H1 (cell line): ENCODE results near the gene IL36A. TPM values are rescaled to one million over a fixed set of nuclear protein-coding genes. Genes with fewer than 3 reads are reported as not detected.
A peak's percentile ranks its signal among the peaks of the same experiment; 100 is the strongest.

Source experiments
- CTCF ChIA-PET: fragments of 300-600 bp; sonication (Branson Sonifier 250); formaldehyde crosslinking; loops from one replicate; lab custom pipeline; 2021; ENCODE audit not compliant: partially characterized antibody; lab: Charles Lee
- POLR2A ChIA-PET: fragments of 300-600 bp; sonication (Branson Sonifier 250); formaldehyde crosslinking; loops from one replicate; lab custom pipeline; 2021; ENCODE audit warnings: inconsistent platforms; ENCODE audit not compliant: partially characterized antibody; lab: Charles Lee
- DNase-seq, 2 experiments: peaks; one replicate each; pipeline versions ENCODE4 v3.0.0 to v3.0.0-alpha.2; 2010 to 2022; ENCODE audit warnings: low spot score in 2 of 2, low read depth in 1 of 2, mixed read lengths in 1 of 2
- FAIRE-seq: peaks from 2 replicates; lab custom pipeline; 2011; peaks lifted over from hg19 to GRCh38; lab: Jason Lieb, UNC
- H2AFZ ChIP-seq: 2 replicates; pipeline ENCODE4 v1.8.1; 2012; ENCODE audit warnings: low read length, inconsistent platforms
- H2AK5ac ChIP-seq: 2 replicates; pipeline ENCODE4 v1.6.1; 2013; ENCODE audit warnings: low read depth, low read length
- H2BK120ac ChIP-seq: replicated peaks from 2 replicates; pipeline ENCODE3; 2013; ENCODE audit warnings: low read depth, low read length, inconsistent platforms
- H2BK12ac ChIP-seq: 2 replicates; pipeline ENCODE4 v1.6.1; 2013; ENCODE audit warnings: low read depth, low read length
- H2BK15ac ChIP-seq: 2 replicates; pipeline ENCODE4 v1.6.1; 2013; ENCODE audit warnings: low read length
- H2BK20ac ChIP-seq: 2 replicates; pipeline ENCODE4 v1.6.1; 2013; ENCODE audit warnings: low read length
- H2BK5ac ChIP-seq: 2 replicates; pipeline ENCODE4 v1.6.1; 2013; ENCODE audit warnings: low read depth, low read length
- H3K14ac ChIP-seq: 2 replicates; pipeline ENCODE4 v1.6.1; 2013; ENCODE audit warnings: inconsistent platforms; ENCODE audit not compliant: insufficient read length
- H3K18ac ChIP-seq: 2 replicates; pipeline ENCODE4 v1.6.1; 2013; ENCODE audit warnings: low read length; ENCODE audit errors: extremely low read depth
- H3K23ac ChIP-seq: 2 replicates; pipeline ENCODE4 v1.6.1; 2013; ENCODE audit warnings: inconsistent platforms; ENCODE audit not compliant: insufficient read length
- H3K23me2 ChIP-seq: 2 replicates; pipeline ENCODE4 v1.6.1; 2013; ENCODE audit warnings: low read depth, low read length
- H3K27ac ChIP-seq: 2 replicates; pipeline ENCODE4 v1.6.1; 2011; ENCODE audit warnings: low read depth, low read length, inconsistent platforms
- H3K27me3 ChIP-seq, 4 experiments: replicated peaks in 1 of 4; 1 replicate in 1 of 4; 2 replicates in 3 of 4; pipeline versions ENCODE4 v1.6.1 to v1.8.1; 2011 to 2013; ENCODE audit warnings: low read length in 3 of 4, mild to moderate bottlenecking in 3 of 4, inconsistent platforms in 2 of 4, mixed read lengths in 2 of 4, moderate library complexity in 1 of 4; ENCODE audit not compliant: control insufficient read depth in 3 of 4, insufficient read depth in 3 of 4; ENCODE audit errors: extremely low read depth in 1 of 4
- H3K36me3 ChIP-seq, 4 experiments: 2 replicates each; pipeline versions ENCODE4 v1.6.1 to v1.8.1; 2011 to 2013; ENCODE audit warnings: mild to moderate bottlenecking in 4 of 4, low read length in 3 of 4, moderate library complexity in 2 of 4, control low read depth in 1 of 4, inconsistent platforms in 1 of 4; ENCODE audit not compliant: insufficient read depth in 4 of 4, control insufficient read depth in 2 of 4
- H3K4ac ChIP-seq: replicated peaks from 2 replicates; pipeline ENCODE3; 2013; ENCODE audit warnings: low read length, low read depth, mixed read lengths, inconsistent platforms; ENCODE audit not compliant: insufficient read length
- H3K4me1 ChIP-seq, 4 experiments: replicated peaks in 1 of 4; 1 replicate in 1 of 4; 2 replicates in 3 of 4; pipeline versions ENCODE4 v1.6.1 to v1.8.1; 2011 to 2013; ENCODE audit warnings: low read length in 3 of 4, inconsistent platforms in 2 of 4, mixed read lengths in 1 of 4; ENCODE audit not compliant: insufficient read depth in 4 of 4, control insufficient read depth in 3 of 4
- H3K4me2 ChIP-seq, 2 experiments: 2 replicates each; pipeline versions ENCODE4 v1.6.1 to v1.8.1; 2011 to 2013; ENCODE audit warnings: low read depth in 2 of 2, low read length in 2 of 2, control low read depth in 1 of 2, inconsistent platforms in 1 of 2, mild to moderate bottlenecking in 1 of 2; ENCODE audit not compliant: insufficient read depth in 1 of 2
- H3K4me3 ChIP-seq, 4 experiments: fragments of 200-600, 300-600 bp in 1 of 4; sonication (generic), shearing (Covaris generic), sonication (Bioruptor Twin) in 1 of 4; 2 replicates each; pipeline versions ENCODE4 v1.5.1 to v1.8.1; 2011 to 2016; ENCODE audit warnings: low read length in 4 of 4, low read depth in 3 of 4, control low read depth in 2 of 4, inconsistent platforms in 2 of 4, mild to moderate bottlenecking in 2 of 4, mixed read lengths in 1 of 4, moderate library complexity in 1 of 4; ENCODE audit not compliant: insufficient read depth in 2 of 4; ENCODE audit errors: extremely low read depth in 1 of 4
- H3K56ac ChIP-seq: replicated peaks from 2 replicates; pipeline ENCODE3; 2013; ENCODE audit warnings: low read depth, mild to moderate bottlenecking, mixed read lengths, low read length, inconsistent platforms; ENCODE audit not compliant: insufficient read length
- H3K79me1 ChIP-seq: 2 replicates; pipeline ENCODE4 v1.6.1; 2013; ENCODE audit warnings: low read depth, low read length, control low read depth
- H3K79me2 ChIP-seq, 2 experiments: 2 replicates each; pipeline versions ENCODE4 v1.6.1 to v1.8.1; 2012 to 2013; ENCODE audit warnings: low read length in 2 of 2, mild to moderate bottlenecking in 2 of 2, inconsistent platforms in 1 of 2; ENCODE audit not compliant: insufficient read depth in 2 of 2, control insufficient read depth in 1 of 2
- H3K9ac ChIP-seq, 4 experiments: replicated peaks in 1 of 4; 1 replicate in 1 of 4; 2 replicates in 3 of 4; pipeline versions ENCODE4 v1.6.1 to v1.8.1; 2011 to 2013; ENCODE audit warnings: low read depth in 3 of 4, low read length in 3 of 4, control low read depth in 2 of 4, mild to moderate bottlenecking in 2 of 4, moderate library complexity in 2 of 4, inconsistent platforms in 1 of 4; ENCODE audit errors: extremely low read depth in 1 of 4
- H3K9me3 ChIP-seq, 2 experiments: 2 replicates each; pipeline versions ENCODE4 v1.6.1 to v1.8.1; 2012 to 2013; ENCODE audit warnings: mild to moderate bottlenecking in 2 of 2, moderate library complexity in 2 of 2, control low read depth in 1 of 2, inconsistent platforms in 1 of 2, low read depth in 1 of 2, low read length in 1 of 2, mixed read lengths in 1 of 2; ENCODE audit not compliant: insufficient read depth in 2 of 2
- H4K20me1 ChIP-seq, 2 experiments: replicated peaks in 1 of 2; 2 replicates each; pipeline versions ENCODE3 to v1.8.1; 2011 to 2013; ENCODE audit warnings: inconsistent platforms in 2 of 2, low read length in 2 of 2, mild to moderate bottlenecking in 1 of 2; ENCODE audit not compliant: insufficient read depth in 2 of 2, control insufficient read depth in 1 of 2
- H4K5ac ChIP-seq: 2 replicates; pipeline ENCODE4 v1.6.1; 2013; ENCODE audit warnings: low read length, low read depth, mixed read lengths, inconsistent platforms; ENCODE audit not compliant: insufficient read length
- H4K8ac ChIP-seq: 2 replicates; pipeline ENCODE4 v1.8.0; 2013; ENCODE audit warnings: mild to moderate bottlenecking, moderate library complexity, low read length, inconsistent platforms; ENCODE audit not compliant: insufficient read depth; ENCODE audit errors: extremely low read depth
- H4K91ac ChIP-seq: replicated peaks from 2 replicates; pipeline ENCODE3; 2013; ENCODE audit warnings: low read length, mixed read lengths, inconsistent platforms; ENCODE audit not compliant: insufficient read length
- ASH2L ChIP-seq: fragments of 200-600, 300-600 bp; sonication (generic); IDR thresholded peaks from one replicate; pipeline ENCODE4 v1.7.1; 2017; ENCODE audit warnings: low read length
- BRCA1 ChIP-seq: IDR thresholded peaks from 2 replicates; pipeline ENCODE4 v1.6.1; 2012; ENCODE audit warnings: low read depth, low read length, improper control_type of control experiment
- CEBPB ChIP-seq: IDR thresholded peaks from 2 replicates; pipeline ENCODE4 v1.6.1; 2012; ENCODE audit warnings: low read depth, low read length
- FOSL1 ChIP-seq: IDR thresholded peaks from 2 replicates; pipeline ENCODE4 v1.6.1; 2011; ENCODE audit warnings: mild to moderate bottlenecking, low read depth, low read length, moderate library complexity; ENCODE audit not compliant: insufficient read depth
- KDM5A ChIP-seq: fragments of 200-600 bp; IDR thresholded peaks from 2 replicates; pipeline ENCODE4 v1.7.1; 2012; ENCODE audit warnings: mild to moderate bottlenecking, low read length, inconsistent platforms, mixed read lengths
- SIX5 ChIP-seq: IDR thresholded peaks from 2 replicates; pipeline ENCODE4 v1.6.1; 2011; ENCODE audit warnings: mild to moderate bottlenecking, low read depth, low read length
- SUZ12 ChIP-seq: fragments of 200-600 bp; sonication (generic); IDR thresholded peaks from 2 replicates; pipeline ENCODE4 v1.6.1; 2012; ENCODE audit warnings: mild to moderate bottlenecking, inconsistent platforms, low read length, moderate library complexity, mixed read lengths
- WGBS, 2 experiments: shearing (Covaris generic) in 1 of 2; methylation state at CpG; one replicate each; pipeline versions ENCODE4 v1.1.6 to v1.1.7; 2013 to 2015; ENCODE audit warnings: low lambda C conversion rate in 2 of 2, mixed read lengths in 2 of 2, inconsistent platforms in 1 of 2, low coverage in 1 of 2, missing lambda C conversion rate in 1 of 2; ENCODE audit not compliant: insufficient replicate concordance in 2 of 2, insufficient coverage in 1 of 2, insufficient read length in 1 of 2; ENCODE audit errors: extremely low coverage in 1 of 2, missing lambda C conversion rate in 1 of 2; 5-methylcytosine and 5-hydroxymethylcytosine counted together
- polyA plus RNA-seq, 7 experiments: library from polyadenylated mRNA; depleted of rRNA in 3 of 7; stranded (reverse) in 5 of 7; unstranded in 2 of 7; fragments of >200 nt in 5 of 7; fragments of 200-250 nt in 2 of 7; gene quantifications; 1 replicate in 5 of 7; 2 replicates in 1 of 7; 4 replicates in 1 of 7; pipeline versions ENCODE4 v1.2.1 to v1.2.3, GENCODE V29; 2011 to 2013; ENCODE audit warnings: missing spikeins in 2 of 7, mixed read lengths in 2 of 7
- total RNA-seq: library from RNA; stranded (reverse); fragmentation: NEBNext Ultra II Directional; extraction: Animal tissue kit (Norgen Biotek cat#: 25700); gene quantifications from 2 replicates; pipeline ENCODE4 v1.2.1, GENCODE V29; 2021
- TF ChIP-seq, protein P1 (sequence below): IDR thresholded peaks from 2 replicates; pipeline ENCODE4 v1.6.1; 2012; ENCODE audit warnings: inconsistent platforms
- TF ChIP-seq, protein P2 (sequence below), 3 experiments: IDR thresholded peaks; 1 replicate in 2 of 3; 2 replicates in 1 of 3; pipeline versions ENCODE4 v1.5.1 to v1.6.1; 2011; ENCODE audit warnings: low read length in 3 of 3, mild to moderate bottlenecking in 3 of 3, inconsistent platforms in 2 of 3, low read depth in 1 of 3, moderate library complexity in 1 of 3; ENCODE audit not compliant: insufficient read depth in 1 of 3; ENCODE audit errors: control extremely low read depth in 1 of 3

Gene IL36A
- total and polyA plus RNA-seq, 2 of the 8 experiments (the other 6 are each of a cell fraction or from before 2014, with no cell fraction given) = not detected

DNA sequence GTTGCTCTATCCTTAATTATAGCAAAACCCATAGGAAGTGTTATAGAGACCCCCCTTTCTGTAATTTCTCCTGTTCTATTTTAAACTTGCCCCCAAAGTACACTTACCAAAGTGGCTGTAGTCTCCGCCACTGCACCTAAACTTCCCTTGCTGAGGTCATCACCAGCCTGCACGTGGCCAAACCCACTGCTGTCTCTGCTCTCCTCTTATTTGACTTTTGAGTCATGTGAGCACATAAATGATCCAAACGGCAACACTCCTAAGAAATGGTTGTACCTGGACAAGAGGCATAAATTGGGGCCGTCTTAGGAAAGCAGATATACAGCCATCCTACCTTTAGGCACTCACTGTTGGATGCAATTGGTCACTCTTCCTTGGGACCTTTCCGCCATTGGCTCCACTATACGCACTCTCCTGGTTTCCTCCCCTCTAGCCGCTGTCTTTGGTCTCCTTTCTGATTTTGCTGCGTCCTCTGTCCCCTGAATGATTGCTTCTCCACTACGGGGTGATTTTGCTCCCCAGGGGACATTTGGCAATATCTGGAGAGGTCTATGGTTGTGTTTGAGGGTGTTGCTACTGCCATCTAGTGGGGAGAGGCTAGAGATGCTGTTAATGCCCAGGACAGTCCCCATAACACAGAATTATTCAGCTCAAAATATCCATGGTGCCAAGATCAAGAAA lies 46.7 kb upstream of the IL36A start:
- H3K27me3 ChIP-seq = no peaks in the 10 kb centered on the region; a peak in 1 of 7 replicates
- H2BK12ac ChIP-seq = no peak overlapping the region
- no peak overlapping the region for H4K91ac ChIP-seq
- H3K56ac ChIP-seq = no peak overlapping the region
- no peaks in the 10 kb centered on the region for H3K9me3 ChIP-seq
- no peak overlapping the region for H4K5ac ChIP-seq
- no peak overlapping the region for H3K4me3 ChIP-seq
- H3K36me3 ChIP-seq = no peaks in the 10 kb centered on the region
- POLR2A ChIA-PET = no interaction called here
- no peak overlapping the region for H3K9ac ChIP-seq
- no peaks in the 10 kb centered on the region for H4K20me1 ChIP-seq
- H3K18ac ChIP-seq = no peak overlapping the region
- no peaks in the 10 kb centered on the region for H3K79me2 ChIP-seq
- no peak overlapping the region for H2BK20ac ChIP-seq
- H2AFZ ChIP-seq = 0 out of 2 replicates have a peak overlapping the region, but pooled peaks have one; percentile 82
- H2BK5ac ChIP-seq = no peak overlapping the region
- CTCF ChIA-PET = interaction anchor here (0.7 to 3.9 kb wide), 39 partner anchors 11 to 1472 kb away, joined by 3 to 41 read pairs (median 3); partner anchors contain the start of gene IL36G
- WGBS, 2 experiments = 57% methylated on average over 9 of the region's 9 CpGs; no CpG with 5 or more reads in 1 of the 2 experiments
- no peak overlapping the region for H3K14ac ChIP-seq
- no peaks in the 10 kb centered on the region for H3K4me1 ChIP-seq
- no peaks in the 10 kb centered on the region for H3K23me2 ChIP-seq
- no peaks in the 10 kb centered on the region for H3K79me1 ChIP-seq
- no peak overlapping the region; the same call in 1 of the 2 replicates for H2BK15ac ChIP-seq
- DNase-seq (peak in 1 of 2 experiments; percentile 49), FAIRE-seq (peak; percentile 24)
- H3K4ac ChIP-seq = no peak overlapping the region
- H3K4me2 ChIP-seq = no peak overlapping the region
- no peak overlapping the region; the same call in 1 of the 2 replicates for H4K8ac ChIP-seq
- H2AK5ac ChIP-seq = no peak overlapping the region
- no peak overlapping the region for H2BK120ac ChIP-seq
- H3K27ac ChIP-seq = no peak overlapping the region
- H3K23ac ChIP-seq = no peak overlapping the region
- TF ChIP-seq, protein P1, sequence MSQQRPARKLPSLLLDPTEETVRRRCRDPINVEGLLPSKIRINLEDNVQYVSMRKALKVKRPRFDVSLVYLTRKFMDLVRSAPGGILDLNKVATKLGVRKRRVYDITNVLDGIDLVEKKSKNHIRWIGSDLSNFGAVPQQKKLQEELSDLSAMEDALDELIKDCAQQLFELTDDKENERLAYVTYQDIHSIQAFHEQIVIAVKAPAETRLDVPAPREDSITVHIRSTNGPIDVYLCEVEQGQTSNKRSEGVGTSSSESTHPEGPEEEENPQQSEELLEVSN = no peak
- no peak for TF ChIP-seq KDM5A
- no peak for TF ChIP-seq BRCA1
- no peak for TF ChIP-seq SUZ12
- no peak for TF ChIP-seq SIX5
- no peak for TF ChIP-seq FOSL1
- TF ChIP-seq, protein P2, sequence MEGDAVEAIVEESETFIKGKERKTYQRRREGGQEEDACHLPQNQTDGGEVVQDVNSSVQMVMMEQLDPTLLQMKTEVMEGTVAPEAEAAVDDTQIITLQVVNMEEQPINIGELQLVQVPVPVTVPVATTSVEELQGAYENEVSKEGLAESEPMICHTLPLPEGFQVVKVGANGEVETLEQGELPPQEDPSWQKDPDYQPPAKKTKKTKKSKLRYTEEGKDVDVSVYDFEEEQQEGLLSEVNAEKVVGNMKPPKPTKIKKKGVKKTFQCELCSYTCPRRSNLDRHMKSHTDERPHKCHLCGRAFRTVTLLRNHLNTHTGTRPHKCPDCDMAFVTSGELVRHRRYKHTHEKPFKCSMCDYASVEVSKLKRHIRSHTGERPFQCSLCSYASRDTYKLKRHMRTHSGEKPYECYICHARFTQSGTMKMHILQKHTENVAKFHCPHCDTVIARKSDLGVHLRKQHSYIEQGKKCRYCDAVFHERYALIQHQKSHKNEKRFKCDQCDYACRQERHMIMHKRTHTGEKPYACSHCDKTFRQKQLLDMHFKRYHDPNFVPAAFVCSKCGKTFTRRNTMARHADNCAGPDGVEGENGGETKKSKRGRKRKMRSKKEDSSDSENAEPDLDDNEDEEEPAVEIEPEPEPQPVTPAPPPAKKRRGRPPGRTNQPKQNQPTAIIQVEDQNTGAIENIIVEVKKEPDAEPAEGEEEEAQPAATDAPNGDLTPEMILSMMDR (IDR thresholded peaks at IDR 0.05; ENCODE audit: control extremely low read depth in 1 of 3, insufficient read depth in 1 of 3, low read depth in 1 of 3, low read length in 3 of 3) = peak in 2 of 3 experiments; percentile 75 to 77; a peak in 3 of 4 replicates
- peak; percentile 77 for TF ChIP-seq CEBPB
- no peak for TF ChIP-seq ASH2L
